Ovary (tissue), 9 donors: ENCODE results near the gene STS. TPM values are rescaled to one million over a fixed set of nuclear protein-coding genes. Genes with fewer than 3 reads are reported as not detected.
A peak's percentile ranks its signal among the peaks of the same experiment; 100 is the strongest.

ENCODE experiments used
- DNase-seq, 5 donors: peaks; one replicate each; pipeline ENCODE4 v3.0.0-alpha.2; 2019 to 2020
- H3K27ac ChIP-seq, 2 donors: fragments of 200-600 bp; one replicate each; pipeline versions ENCODE4 v1.5.1 to v1.8.0; 2019 to 2022
- H3K27me3 ChIP-seq: fragments of 200-600 bp; one replicate; pipeline ENCODE4 v1.8.0; 2022
- H3K36me3 ChIP-seq: fragments of 200-600 bp; sonication (generic); one replicate; pipeline ENCODE4 v1.5.1; 2019
- H3K4me1 ChIP-seq: one replicate; pipeline ENCODE4 v1.8.1; 2013; ENCODE audit warnings: mild to moderate bottlenecking, moderate library complexity; ENCODE audit not compliant: insufficient read depth
- H3K4me3 ChIP-seq: fragments of 200-600 bp; sonication (generic); one replicate; pipeline ENCODE4 v1.5.1; 2017
- H3K9me3 ChIP-seq, 2 donors: fragments of 200-600 bp in 1 of 2; sonication (generic) in 1 of 2; one replicate each; pipeline versions ENCODE4 v1.5.1 to v1.8.1; 2013 to 2019; ENCODE audit warnings: mild to moderate bottlenecking in 1 of 2, moderate library complexity in 1 of 2
- CTCF ChIP-seq, 3 donors: fragments of 450-650 bp in 2 of 3; fragments of 200-600 bp in 1 of 3; IDR thresholded peaks; one replicate each; pipeline versions ENCODE4 v1.5.1 to v1.8.0; 2016 to 2022; ENCODE audit warnings: antibody characterized with exemption in 3 of 3, mild to moderate bottlenecking in 1 of 3
- EP300 ChIP-seq: sonication (generic); formaldehyde crosslinking; IDR thresholded peaks from one replicate; pipeline ENCODE4 v1.6.1; 2017; ENCODE audit warnings: antibody characterized with exemption
- POLR2A ChIP-seq: fragments of 450-650 bp; IDR thresholded peaks from one replicate; pipeline ENCODE4 v1.6.1; 2017; ENCODE audit warnings: antibody characterized with exemption, mild to moderate bottlenecking, moderate library complexity
- WGBS, 3 donors: extraction: QIAGEN DNeasy Blood & Tissue Kit in 1 of 3; methylation state at CpG; one replicate each; pipeline versions ENCODE4 v1.1.5 to v1.1.7; 2013 to 2017; 5-methylcytosine and 5-hydroxymethylcytosine counted together
- intact Hi-C, 4 donors: fragments of 100-400 bp; cut with DNase I; formaldehyde crosslinking; loops; one replicate each; pipeline versions ENCODE4 v1.11.0 to v1.15.1; 2022 to 2023
- polyA plus RNA-seq, 2 donors: library from polyadenylated mRNA; stranded (reverse); fragments of 200-250 nt in 1 of 2; fragments of 350-450 nt in 1 of 2; fragmentation: Illumina TruSeq in 1 of 2; extraction: RNeasy Lipid Tissue Mini Kit (QIAGEN cat#74804) in 1 of 2; gene quantifications; one replicate each; pipeline ENCODE4 v1.2.3, GENCODE V29; 2013 to 2014
- total RNA-seq, 7 donors: library from RNA; depleted of rRNA in 2 of 7; stranded (reverse); fragments of >200 nt in 2 of 7; fragmentation: NEBNext Ultra II Directional in 3 of 7; extraction: Animal tissue kit (Norgen Biotek cat#: 25700) in 3 of 7; gene quantifications; one replicate each; pipeline versions ENCODE4 v1.1.0 to v1.2.4, GENCODE V29; 2016 to 2023
- donor health status: DM: no; HTN: no; CAD: no; lungs with moderate emphysema.
- donor health status: DM: no; HTN: no; CAD: no.
- donor health status: Bipolar disorder and iron deficiency.
- donor health status: DM: yes; HTN: yes; CAD: no.
- donor health status: DM: no; HTN: no; CAD: no.
- donor health status: DM: yes; HTN: yes; CAD: no.

Gene STS
- total and polyA plus RNA-seq, 9 donors = 2.6 to 11.7 (median 6.1) TPM

- peak overlapping the region; percentile 76 for H3K4me3 ChIP-seq
- intact Hi-C loops = loop anchor here in 1 of 4 donors (10.0 kb wide), 1 partner anchor 778 kb away; the partner anchor contains the start of gene PNPLA4
- no peaks in the 10 kb centered on the region for H3K27me3 ChIP-seq
- H3K9me3 ChIP-seq = no peaks in the 10 kb centered on the region
- H3K4me1 ChIP-seq = no peaks in the 10 kb centered on the region
- peak in 1 of 5 donors; percentile 29 for DNase-seq
- TF ChIP-seq EP300 (no peak), POLR2A (no peak), CTCF (IDR thresholded peaks at IDR 0.05) (no peak)
- no peak overlapping the region for H3K27ac ChIP-seq
- WGBS, 3 donors = 15 to 26% (median 20%) methylated on average over 13 of the region's 13 CpGs
- H3K36me3 ChIP-seq = no peaks in the 10 kb centered on the region
These were observed 654 bp upstream of the STS start for GRCh38 chrX:7146703-7147412.

- peak; percentile 89 to 95 (median 93) for DNase-seq
- Histone ChIP-seq H3K27me3 (no peaks in the 10 kb centered on the region), H3K27ac (peak within 1 kb of the TSS; percentile 68 to 88), H3K9me3 (no peaks in the 10 kb centered on the region), H3K4me1 (no peaks in the 10 kb centered on the region), H3K36me3 (no peaks in the 10 kb centered on the region), H3K4me3 (peak within 1 kb of the TSS; percentile 76)
- 0% methylated on average over 34 to 76 of the region's 76 CpGs for WGBS, 3 donors
- intact Hi-C loops = loop anchor here in 1 of 4 donors (10.0 kb wide), 1 partner anchor 777 kb away; the partner anchor contains the start of gene PNPLA4
- TF ChIP-seq POLR2A (peak; percentile 65), EP300 (no peak), CTCF (IDR thresholded peaks at IDR 0.05) (peak in 2 of 3 donors; percentile 28 to 36)
These were observed 704 bp downstream of the STS start, which contains the start of gene PUDP for GRCh38 chrX:7147978-7148854. TSS of gene PUDP (minus strand) at chrX:7148153. CDS start at chrX:7148113, 40 bp downstream.

GRCh38 chrX:7149411-7149810 lies 1.9 kb downstream of the STS start:
- WGBS, 3 donors = 81 to 92% (median 89%) methylated on average over 5 of the region's 5 CpGs
- intact Hi-C loops = loop anchor here in 1 of 4 donors (10.0 kb wide), 1 partner anchor 775 kb away; the partner anchor contains the start of gene PNPLA4
- Histone ChIP-seq H3K27ac (no peak overlapping the region), H3K27me3 (no peaks in the 10 kb centered on the region), H3K4me1 (no peaks in the 10 kb centered on the region), H3K4me3 (no peak overlapping the region), H3K36me3 (no peaks in the 10 kb centered on the region), H3K9me3 (no peaks in the 10 kb centered on the region)
- DNase-seq = no peak
- no peak for TF ChIP-seq CTCF (IDR thresholded peaks at IDR 0.05)
- TF ChIP-seq POLR2A = no peak
- no peak for TF ChIP-seq EP300

GRCh38 chrX:7153231-7153630 lies 5.7 kb downstream of the STS start:
- Histone ChIP-seq H3K27ac (no peak overlapping the region), H3K9me3 (no peaks in the 10 kb centered on the region), H3K36me3 (no peaks in the 10 kb centered on the region), H3K27me3 (no peaks in the 10 kb centered on the region), H3K4me1 (no peaks in the 10 kb centered on the region), H3K4me3 (no peak overlapping the region)
- no peak for DNase-seq
- intact Hi-C loops = no loop called here
- no peak for TF ChIP-seq EP300
- TF ChIP-seq CTCF (IDR thresholded peaks at IDR 0.05) = no peak
- TF ChIP-seq POLR2A = no peak
- WGBS, 3 donors = 83 to 90% (median 84%) methylated on average over 2 of the region's 2 CpGs
